ENCODE measurements around the gene TIGD6.

Gene TIGD6

GRCh38 chr5:149951138-149951749 is 49.2 kb downstream of the TIGD6 start:
- TF ChIP-seq GATA2 (IDR thresholded peaks at IDR 0.05; ENCODE audit: low read depth, low read length) (no peak), GATA3 (IDR thresholded peaks at IDR 0.05; ENCODE audit: low read depth, low read length) (no peak)

GRCh38 chr5:149948993-149949392 is 51.5 kb downstream of the TIGD6 start:
- no peak for TF ChIP-seq GATA3 (IDR thresholded peaks at IDR 0.05; ENCODE audit: low read depth, low read length)
- no peak for TF ChIP-seq GATA2 (IDR thresholded peaks at IDR 0.05; ENCODE audit: low read depth, low read length)

GRCh38 chr5:149946118-149946517 is 54.3 kb downstream of the TIGD6 start:
- TF ChIP-seq GATA3 (IDR thresholded peaks at IDR 0.05; ENCODE audit: low read depth, low read length) (no peak), GATA2 (IDR thresholded peaks at IDR 0.05; ENCODE audit: low read depth, low read length) (no peak)

- no peak for TF ChIP-seq GATA3 (IDR thresholded peaks at IDR 0.05; ENCODE audit: low read depth, low read length)
- no peak for TF ChIP-seq GATA2 (IDR thresholded peaks at IDR 0.05; ENCODE audit: low read depth, low read length)
Observed at GRCh38 chr5:149944666-149945065, 55.8 kb downstream of the TIGD6 start, which contains the start of gene PDE6A. Gene PDE6A (minus strand): TSS chr5:149944793. CDS start chr5:149944673, 120 bp downstream.
